BE2C (cell line): ENCODE data around the gene COPZ2.

ENCODE experiments used
- DNase-seq: peaks from one replicate; pipeline ENCODE4 v3.0.0-alpha.2; 2020
- H3K27me3 ChIP-seq: fragments of 250-450 bp; sonication (Bioruptor Pico); 2 replicates; pipeline ENCODE4 v1.5.1; 2020; ENCODE audit warnings: mild to moderate bottlenecking
- H3K36me3 ChIP-seq: fragments of 250-450 bp; sonication (Bioruptor Pico); 2 replicates; pipeline ENCODE4 v1.5.1; 2020; ENCODE audit warnings: mild to moderate bottlenecking
- H3K4me1 ChIP-seq: fragments of 250-450 bp; sonication (Bioruptor Pico); 2 replicates; pipeline ENCODE4 v1.5.1; 2020
- H3K4me3 ChIP-seq: 2 replicates; pipeline ENCODE4 v1.5.1; 2011; ENCODE audit warnings: low read depth, low read length
- H3K9me3 ChIP-seq: fragments of 250-450 bp; sonication (Bioruptor Pico); 2 replicates; pipeline ENCODE4 v1.5.1; 2020
- CTCF ChIP-seq: IDR thresholded peaks from 2 replicates; pipeline ENCODE4 v1.5.1; 2012; ENCODE audit warnings: mild to moderate bottlenecking, low read depth, low read length

Gene COPZ2

GRCh38 chr17:48066192-48066591 is 28.6 kb upstream of the COPZ2 start:
- Histone ChIP-seq H3K27me3 (no peaks in the 10 kb centered on the region), H3K36me3 (peaks cover 58% of the 10 kb centered on the region), H3K9me3 (no peaks in the 10 kb centered on the region), H3K4me1 (no peaks in the 10 kb centered on the region; the same call in 1 of the 2 replicates), H3K4me3 (no peak overlapping the region)
- no peak for TF ChIP-seq CTCF
- DNase-seq: no peak

- peaks cover 61% of the 10 kb centered on the region for H3K36me3 ChIP-seq
Measured at GRCh38 chr17:48064638-48065037, 27.0 kb upstream of the COPZ2 start.

GRCh38 chr17:48062273-48062672 is 24.7 kb upstream of the COPZ2 start:
- H3K27me3 ChIP-seq: no peaks in the 10 kb centered on the region
- H3K36me3 ChIP-seq: peaks cover 72% of the 10 kb centered on the region
- no peak for DNase-seq
- TF ChIP-seq CTCF: no peak
- H3K9me3 ChIP-seq: no peaks in the 10 kb centered on the region
- no peaks in the 10 kb centered on the region; the same call in 1 of the 2 replicates for H3K4me1 ChIP-seq
- H3K4me3 ChIP-seq: no peak overlapping the region

More at GRCh38 chr17:48064638-48065037, 27.0 kb upstream of the COPZ2 start:
- Histone ChIP-seq H3K4me3 (no peak overlapping the region), H3K9me3 (no peaks in the 10 kb centered on the region), H3K4me1 (no peaks in the 10 kb centered on the region; the same call in 1 of the 2 replicates), H3K27me3 (no peaks in the 10 kb centered on the region)
- TF ChIP-seq CTCF: no peak
- no peak for DNase-seq

GRCh38 chr17:48060249-48060648 is 22.7 kb upstream of the COPZ2 start:
- peaks cover 4% of the 10 kb centered on the region for H3K4me1 ChIP-seq
- H3K27me3 ChIP-seq: no peaks in the 10 kb centered on the region
- no peak for TF ChIP-seq CTCF
- no peaks in the 10 kb centered on the region for H3K9me3 ChIP-seq
- peaks cover 85% of the 10 kb centered on the region for H3K36me3 ChIP-seq
- no peak overlapping the region for H3K4me3 ChIP-seq
- no peak for DNase-seq

GRCh38 chr17:48059125-48059668 is 21.6 kb upstream of the COPZ2 start:
- H3K4me3 ChIP-seq: no peak overlapping the region
- H3K27me3 ChIP-seq: no peaks in the 10 kb centered on the region
- H3K4me1 ChIP-seq: peaks cover 9% of the 10 kb centered on the region
- no peaks in the 10 kb centered on the region for H3K9me3 ChIP-seq
- TF ChIP-seq CTCF: no peak
- no peak for DNase-seq
- H3K36me3 ChIP-seq: peaks cover 84% of the 10 kb centered on the region

GRCh38 chr17:48058393-48059124 is 21.0 kb upstream of the COPZ2 start:
- TF ChIP-seq CTCF: no peak
- Histone ChIP-seq H3K27me3 (no peaks in the 10 kb centered on the region), H3K9me3 (no peaks in the 10 kb centered on the region), H3K36me3 (peaks cover 82% of the 10 kb centered on the region), H3K4me1 (peaks cover 14% of the 10 kb centered on the region), H3K4me3 (no peak overlapping the region)
- DNase-seq: no peak
